Left lung (tissue), 10 donors: ENCODE results near the gene FMN1. TPM values are rescaled to one million over a fixed set of nuclear protein-coding genes. Genes with fewer than 3 reads are reported as not detected.

Experiments
- ATAC-seq: fragments of 200-7000 bp; cut with Tn5 transposase; one replicate; pipeline ENCODE4 v1.9.1; 2020; ENCODE audit warnings: moderate library complexity
- DNase-seq, 4 donors: peaks; one replicate each; pipeline ENCODE4 v3.0.0-alpha.2; 2013 to 2020
- H3K27ac ChIP-seq, 2 donors: fragments of 200-600 bp; sonication (generic) in 1 of 2; one replicate each; pipeline versions ENCODE4 v1.5.0 to v1.8.0; 2020 to 2021
- H3K27me3 ChIP-seq, 2 donors: fragments of 200-600 bp; sonication (generic) in 1 of 2; one replicate each; pipeline versions ENCODE4 v1.5.0 to v1.8.0; 2020 to 2021
- H3K36me3 ChIP-seq, 2 donors: fragments of 200-600 bp; sonication (generic) in 1 of 2; one replicate each; pipeline versions ENCODE4 v1.5.0 to v1.8.0; 2020 to 2021
- H3K4me1 ChIP-seq, 2 donors: fragments of 200-600 bp; one replicate each; pipeline ENCODE4 v1.8.0; 2021
- H3K4me3 ChIP-seq, 2 donors: fragments of 200-600 bp; sonication (generic) in 1 of 2; one replicate each; pipeline versions ENCODE4 v1.5.0 to v1.8.0; 2020 to 2021; ENCODE audit warnings: mild to moderate bottlenecking in 1 of 2
- H3K9me3 ChIP-seq, 2 donors: fragments of 200-600 bp; sonication (generic) in 1 of 2; one replicate each; pipeline versions ENCODE4 v1.5.0 to v1.8.0; 2020 to 2021
- CTCF ChIP-seq, 2 donors: fragments of 200-600 bp; sonication (generic) in 1 of 2; IDR thresholded peaks; one replicate each; pipeline versions ENCODE4 v1.5.0 to v1.8.0; 2021; ENCODE audit warnings: antibody characterized with exemption in 2 of 2
- intact Hi-C, 2 donors: fragments of 100-400 bp; cut with DNase I; formaldehyde crosslinking; loops; one replicate each; pipeline versions ENCODE4 v1.11.2 to v1.14.2; 2022
- polyA plus RNA-seq, 6 donors: library from polyadenylated mRNA; unstranded; fragments of 120-200 nt; gene quantifications; one replicate each; pipeline ENCODE4 v1.2.1, GENCODE V29; 2013; ENCODE audit not compliant: insufficient read length in 6 of 6
- total RNA-seq, 2 donors: library from RNA; stranded (reverse); fragmentation: NEBNext Ultra II Directional; extraction: Animal tissue kit (Norgen Biotek cat#: 25700); gene quantifications; one replicate each; pipeline ENCODE4 v1.2.1, GENCODE V29; 2021
- donor health status: DM: no; HTN: yes; CAD: no.
- donor health status: DM: no; HTN: no; CAD: no.

FMN1 gene
- total and polyA plus RNA-seq, 8 donors: 4.6 to 45.2 (median 8.4) TPM

- no peaks in the 10 kb centered on the region for H3K9me3 ChIP-seq
- no peaks in the 10 kb centered on the region for H3K36me3 ChIP-seq
- intact Hi-C loops: no loop called here
- peak overlapping the region in 1 of 2 donors; percentile 3 for H3K27ac ChIP-seq
- ATAC-seq: peak; percentile 76
- peaks cover 0 to 18% of the 10 kb centered on the region in 2 donors for H3K4me1 ChIP-seq
- H3K4me3 ChIP-seq: no peak overlapping the region
- DNase-seq: peak in 3 of 4 donors; percentile 61 to 89 (median 72)
- no peak for TF ChIP-seq CTCF (IDR thresholded peaks at IDR 0.05)
- H3K27me3 ChIP-seq: no peaks in the 10 kb centered on the region
These were observed 67.8 kb downstream of the FMN1 start for GRCh38 chr15:33126559-33127290.

GRCh38 chr15:33125894-33126537, 68.5 kb downstream of the FMN1 start:
- Histone ChIP-seq H3K4me3 (no peak overlapping the region), H3K27me3 (no peaks in the 10 kb centered on the region), H3K36me3 (no peaks in the 10 kb centered on the region), H3K27ac (no peak overlapping the region), H3K9me3 (no peaks in the 10 kb centered on the region), H3K4me1 (peaks cover 0 to 18% of the 10 kb centered on the region in 2 donors)
- no peak for ATAC-seq
- DNase-seq: no peak
- TF ChIP-seq CTCF (IDR thresholded peaks at IDR 0.05): no peak
- intact Hi-C loops: no loop called here

- TF ChIP-seq CTCF (IDR thresholded peaks at IDR 0.05): no peak
- no peak for DNase-seq
- Histone ChIP-seq H3K27ac (no peak overlapping the region), H3K4me1 (peaks cover 0 to 18% of the 10 kb centered on the region in 2 donors), H3K4me3 (no peak overlapping the region), H3K36me3 (no peaks in the 10 kb centered on the region), H3K27me3 (no peaks in the 10 kb centered on the region), H3K9me3 (no peaks in the 10 kb centered on the region)
- ATAC-seq: no peak
- intact Hi-C loops: no loop called here
These were observed 69.7 kb downstream of the FMN1 start for GRCh38 chr15:33124811-33125210.

GRCh38 chr15:33124279-33124678, 70.2 kb downstream of the FMN1 start:
- Histone ChIP-seq H3K4me3 (no peak overlapping the region), H3K36me3 (no peaks in the 10 kb centered on the region), H3K4me1 (peaks cover 0 to 18% of the 10 kb centered on the region in 2 donors), H3K9me3 (no peaks in the 10 kb centered on the region), H3K27me3 (no peaks in the 10 kb centered on the region), H3K27ac (no peak overlapping the region)
- DNase-seq: no peak
- intact Hi-C loops: no loop called here
- no peak for TF ChIP-seq CTCF (IDR thresholded peaks at IDR 0.05)
- ATAC-seq: no peak

GRCh38 chr15:33119865-33120264, 74.6 kb downstream of the FMN1 start:
- no peak for TF ChIP-seq CTCF (IDR thresholded peaks at IDR 0.05)

More at GRCh38 chr15:33119865-33120264, 74.6 kb downstream of the FMN1 start:
- intact Hi-C loops: no loop called here
- no peak for DNase-seq
- H3K4me1 ChIP-seq: peaks cover 2 to 4% of the 10 kb centered on the region in 2 donors
- H3K27ac ChIP-seq: no peak overlapping the region
- H3K4me3 ChIP-seq: no peak overlapping the region
- H3K9me3 ChIP-seq: no peaks in the 10 kb centered on the region
- H3K27me3 ChIP-seq: no peaks in the 10 kb centered on the region
- no peaks in the 10 kb centered on the region for H3K36me3 ChIP-seq
- ATAC-seq: no peak
